Activated CD8-positive, alpha-beta memory T cell treated with anti-CD3 and anti-CD28 coated beads for 1 hour (primary cell): ENCODE data around the gene DUXA.

Source experiments
- DNase-seq, 2 donors: peaks; one replicate each; pipeline ENCODE4 v3.0.0-alpha.2; 2020; ENCODE audit warnings: low read depth in 1 of 2; ENCODE audit errors: extremely low read depth in 1 of 2

Gene DUXA

DNA sequence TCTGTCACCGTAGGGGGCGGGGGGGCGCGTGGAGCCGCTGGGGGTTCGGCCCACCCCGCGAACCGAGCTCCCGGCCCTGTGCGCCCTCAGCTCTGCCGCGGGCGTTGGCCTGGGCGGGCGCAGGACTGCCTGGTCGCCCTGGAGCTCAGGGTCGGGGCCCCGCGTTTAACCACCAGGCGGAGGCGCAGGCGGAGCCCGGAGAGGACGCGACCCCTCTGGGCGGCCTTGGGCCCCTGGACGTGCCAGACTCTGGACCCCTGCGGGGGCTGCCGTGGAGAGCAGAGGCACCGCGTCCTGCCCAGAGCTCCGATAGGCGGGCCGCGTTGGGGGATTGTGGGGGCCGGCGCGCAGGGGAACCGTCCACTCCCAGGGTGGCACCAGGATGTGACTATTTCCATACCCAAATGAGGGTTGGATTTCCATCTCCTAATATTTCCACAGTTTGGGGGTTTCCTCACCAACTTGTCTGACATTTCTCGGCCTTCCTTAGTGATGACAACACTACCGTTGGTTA, 60.5 kb downstream of the DUXA start:
- no peak for DNase-seq

DNA sequence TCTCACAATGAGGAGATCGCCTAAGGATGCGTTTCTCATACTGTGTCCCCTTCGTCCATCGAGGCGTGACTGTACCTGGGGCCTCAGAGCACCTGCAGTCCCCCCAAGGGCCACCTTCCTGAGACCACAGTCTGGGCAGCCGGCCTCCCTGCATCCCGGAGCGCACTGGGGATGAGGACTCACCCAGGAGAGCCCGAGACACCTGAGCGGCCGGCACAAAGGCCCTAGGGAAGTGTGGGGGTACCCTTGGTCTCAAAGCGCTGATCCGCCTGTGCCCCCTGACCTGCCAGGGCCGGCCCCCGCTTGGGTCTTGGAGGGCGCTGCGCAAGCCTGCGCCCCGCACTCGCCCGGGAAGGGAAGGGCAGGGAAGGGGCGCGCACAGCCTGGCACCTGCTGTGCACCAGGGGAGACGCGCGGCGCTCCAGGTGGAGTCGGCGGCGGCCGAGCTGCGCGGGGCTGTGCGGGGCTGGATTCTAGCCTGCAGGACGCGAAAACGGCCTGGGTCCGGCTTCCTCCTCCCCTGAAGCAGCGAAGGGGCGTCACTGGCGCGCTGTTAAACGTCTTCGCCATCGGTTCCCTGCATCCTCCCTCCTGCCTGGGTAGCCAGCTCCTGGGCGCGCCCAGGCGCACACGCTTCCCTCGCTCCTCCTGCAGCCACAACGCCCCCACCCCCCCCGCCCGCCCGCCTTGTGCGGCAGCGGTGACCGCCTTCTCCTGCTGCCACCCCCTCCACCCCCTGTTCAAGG, 61.1 kb downstream of the DUXA start:
- DNase-seq: no peak
